Skeletal muscle tissue (tissue), 4 donors: ENCODE measurements around the gene PTPN2. TPM values are rescaled to one million over a fixed set of nuclear protein-coding genes. Genes with fewer than 3 reads are reported as not detected.
"Not testable (repeated sequence)": the region's sequence is repeated elsewhere in the genome, so short reads cannot be mapped to it uniquely, and the experiment has no call there.

Experiments used
- H3K27ac ChIP-seq: one replicate; pipeline ENCODE4 v1.7.0; 2013; ENCODE audit warnings: mild to moderate bottlenecking, low read depth, low read length, inconsistent platforms
- H3K27me3 ChIP-seq, 3 donors: one replicate each; pipeline ENCODE4 v1.7.0; 2013; ENCODE audit warnings: low read length in 3 of 3; ENCODE audit not compliant: control insufficient read depth in 3 of 3, insufficient read depth in 3 of 3
- H3K36me3 ChIP-seq, 3 donors: one replicate each; pipeline ENCODE4 v1.7.0; 2013; ENCODE audit warnings: low read length in 3 of 3; ENCODE audit not compliant: control insufficient read depth in 3 of 3, insufficient read depth in 3 of 3
- H3K4me1 ChIP-seq, 3 donors: one replicate each; pipeline ENCODE4 v1.7.0; 2013; ENCODE audit warnings: low read length in 3 of 3, mild to moderate bottlenecking in 3 of 3; ENCODE audit not compliant: control insufficient read depth in 3 of 3, insufficient read depth in 3 of 3
- H3K4me3 ChIP-seq, 3 donors: one replicate each; pipeline ENCODE4 v1.7.0; 2013; ENCODE audit warnings: low read length in 3 of 3
- H3K9ac ChIP-seq, 3 donors: one replicate each; pipeline ENCODE4 v1.7.0; 2013; ENCODE audit warnings: low read length in 3 of 3, mild to moderate bottlenecking in 3 of 3, moderate library complexity in 2 of 3, low read depth in 1 of 3
- H3K9me3 ChIP-seq, 3 donors: one replicate each; pipeline ENCODE4 v1.7.0; 2013; ENCODE audit warnings: low read length in 3 of 3; ENCODE audit not compliant: control insufficient read depth in 3 of 3
- total RNA-seq: library from RNA; depleted of rRNA; stranded (reverse); fragments of >200 nt; gene quantifications from one replicate; pipeline ENCODE4 v1.2.3, GENCODE V29; 2014
- donor health status: Osteomylitis.

The PTPN2 gene
- total RNA-seq, 1 donor from 2014 or later = 17.2 TPM

GRCh38 chr18:12779043-12779442 is 105.0 kb downstream of the PTPN2 start:
- no peaks in the 10 kb centered on the region for H3K36me3 ChIP-seq
- H3K9me3 ChIP-seq = peaks cover 0 to 4% (median 0%) of the 10 kb centered on the region in 3 donors
- H3K9ac ChIP-seq = no peak overlapping the region
- H3K27ac ChIP-seq = no peak overlapping the region
- H3K4me1 ChIP-seq = no peaks in the 10 kb centered on the region
- H3K4me3 ChIP-seq = no peak overlapping the region
- H3K27me3 ChIP-seq = no peaks in the 10 kb centered on the region

- Histone ChIP-seq H3K9ac (no peak overlapping the region), H3K4me3 (no peak overlapping the region), H3K27ac (no peak overlapping the region)
Measured at GRCh38 chr18:12777500-12777944, 106.5 kb downstream of the PTPN2 start.

GRCh38 chr18:12776821-12777471 is 107.1 kb downstream of the PTPN2 start:
- Histone ChIP-seq H3K27ac (no peak overlapping the region), H3K9ac (no peak overlapping the region), H3K4me1 (no peaks in the 10 kb centered on the region), H3K4me3 (no peak overlapping the region), H3K9me3 (peaks cover 0 to 4% (median 0%) of the 10 kb centered on the region in 3 donors), H3K36me3 (no peaks in the 10 kb centered on the region), H3K27me3 (no peaks in the 10 kb centered on the region)

More at GRCh38 chr18:12777500-12777944, 106.5 kb downstream of the PTPN2 start:
- H3K4me1 ChIP-seq = no peaks in the 10 kb centered on the region
- no peaks in the 10 kb centered on the region for H3K27me3 ChIP-seq
- no peaks in the 10 kb centered on the region for H3K36me3 ChIP-seq
- peaks cover 0 to 4% (median 0%) of the 10 kb centered on the region in 3 donors for H3K9me3 ChIP-seq

- H3K27me3 ChIP-seq, H3K36me3 ChIP-seq, H3K9me3 ChIP-seq, H3K9ac ChIP-seq, H3K27ac ChIP-seq, H3K4me1 ChIP-seq, H3K4me3 ChIP-seq: not testable (repeated sequence)
Measured at GRCh38 chr18:12776415-12776814, 107.6 kb downstream of the PTPN2 start.

- Histone ChIP-seq H3K4me3 (no peak overlapping the region), H3K27ac (no peak overlapping the region), H3K4me1 (no peaks in the 10 kb centered on the region), H3K36me3 (no peaks in the 10 kb centered on the region), H3K27me3 (no peaks in the 10 kb centered on the region), H3K9ac (no peak overlapping the region), H3K9me3 (peaks cover 0 to 4% (median 0%) of the 10 kb centered on the region in 3 donors)
Measured at GRCh38 chr18:12774982-12775381, 109.1 kb downstream of the PTPN2 start.

GRCh38 chr18:12773369-12773768 is 110.7 kb downstream of the PTPN2 start:
- H3K27ac ChIP-seq = no peak overlapping the region
- H3K9ac ChIP-seq = no peak overlapping the region
- no peak overlapping the region for H3K4me3 ChIP-seq
- H3K36me3 ChIP-seq = no peaks in the 10 kb centered on the region
- peaks cover 0 to 3% (median 0%) of the 10 kb centered on the region in 3 donors for H3K27me3 ChIP-seq
- H3K9me3 ChIP-seq = peaks cover 0 to 2% (median 0%) of the 10 kb centered on the region in 3 donors
- no peaks in the 10 kb centered on the region for H3K4me1 ChIP-seq

GRCh38 chr18:12772111-12772510 is 111.9 kb downstream of the PTPN2 start:
- no peak overlapping the region for H3K9ac ChIP-seq
- H3K4me1 ChIP-seq = no peaks in the 10 kb centered on the region
- H3K27me3 ChIP-seq = peaks cover 0 to 7% (median 0%) of the 10 kb centered on the region in 3 donors
- H3K36me3 ChIP-seq = no peaks in the 10 kb centered on the region
- H3K27ac ChIP-seq = no peak overlapping the region
- no peaks in the 10 kb centered on the region for H3K9me3 ChIP-seq
- no peak overlapping the region for H3K4me3 ChIP-seq

GRCh38 chr18:12770469-12771219 is 113.4 kb downstream of the PTPN2 start:
- no peak overlapping the region for H3K4me3 ChIP-seq
- H3K27me3 ChIP-seq = peaks cover 0 to 7% (median 0%) of the 10 kb centered on the region in 3 donors
- no peaks in the 10 kb centered on the region for H3K36me3 ChIP-seq
- H3K27ac ChIP-seq = no peak overlapping the region
- no peaks in the 10 kb centered on the region for H3K9me3 ChIP-seq
- no peaks in the 10 kb centered on the region for H3K4me1 ChIP-seq
- no peak overlapping the region for H3K9ac ChIP-seq

GRCh38 chr18:12769644-12770440 is 114.2 kb downstream of the PTPN2 start:
- Histone ChIP-seq H3K9me3 (no peaks in the 10 kb centered on the region), H3K36me3 (no peaks in the 10 kb centered on the region), H3K4me1 (no peaks in the 10 kb centered on the region)

More at GRCh38 chr18:12769644-12770440, 114.2 kb downstream of the PTPN2 start:
- Histone ChIP-seq H3K27ac (no peak overlapping the region), H3K27me3 (peaks cover 0 to 7% (median 0%) of the 10 kb centered on the region in 3 donors), H3K9ac (no peak overlapping the region), H3K4me3 (no peak overlapping the region)
